Measurements from ENCODE around the gene TOMM5. TPM values are rescaled to one million over a fixed set of nuclear protein-coding genes. Genes with fewer than 3 reads are reported as not detected.

TOMM5 gene
- polyA plus RNA-seq (2012; ENCODE audit: insufficient read length, low read depth) = 128 TPM

- TF ChIP-seq REST (IDR thresholded peaks at IDR 0.05; ENCODE audit: insufficient read depth in 1 of 2, low read depth in 2 of 2, low read length in 2 of 2) (peak in 1 of 2 experiments; percentile 62; a peak in 2 of 4 replicates), SIN3A (IDR thresholded peaks at IDR 0.05; ENCODE audit: borderline replicate concordance, insufficient read depth, low read length) (peak; percentile 50; the same call in 1 of the 2 replicates), FOXP2 (optimal IDR thresholded peaks at IDR 0.05; ENCODE audit: borderline replicate concordance, extremely low read depth, extremely low read length, insufficient read depth) (peak; percentile 79), TAF1 (IDR thresholded peaks at IDR 0.05; ENCODE audit: borderline replicate concordance, insufficient read depth, low read length) (peak; percentile 85; the same call in 1 of the 2 replicates), POLR2AphosphoS5 (IDR thresholded peaks at IDR 0.05; ENCODE audit: low read depth, low read length) (peak; percentile 79; the same call in 1 of the 2 replicates)
Observed at GRCh38 chr9:37592108-37592951, at the start of gene TOMM5. Gene TOMM5 (minus strand): TSS chr9:37592597. CDS start chr9:37592532, 65 bp downstream.

- TF ChIP-seq REST (IDR thresholded peaks at IDR 0.05; ENCODE audit: insufficient read depth in 1 of 2, low read depth in 2 of 2, low read length in 2 of 2) (no peak), FOXP2 (optimal IDR thresholded peaks at IDR 0.05; ENCODE audit: borderline replicate concordance, extremely low read depth, extremely low read length, insufficient read depth) (no peak), SIN3A (IDR thresholded peaks at IDR 0.05; ENCODE audit: borderline replicate concordance, insufficient read depth, low read length) (no peak), TAF1 (IDR thresholded peaks at IDR 0.05; ENCODE audit: borderline replicate concordance, insufficient read depth, low read length) (no peak)
Observed at GRCh38 chr9:37641331-37641730, 48.9 kb upstream of the TOMM5 start.

GRCh38 chr9:37640246-37640645 lies 47.8 kb upstream of the TOMM5 start:
- TF ChIP-seq POLR2AphosphoS5 (IDR thresholded peaks at IDR 0.05; ENCODE audit: low read depth, low read length) (no peak), TAF1 (IDR thresholded peaks at IDR 0.05; ENCODE audit: borderline replicate concordance, insufficient read depth, low read length) (no peak), FOXP2 (optimal IDR thresholded peaks at IDR 0.05; ENCODE audit: borderline replicate concordance, extremely low read depth, extremely low read length, insufficient read depth) (no peak), REST (IDR thresholded peaks at IDR 0.05; ENCODE audit: insufficient read depth in 1 of 2, low read depth in 2 of 2, low read length in 2 of 2) (no peak), SIN3A (IDR thresholded peaks at IDR 0.05; ENCODE audit: borderline replicate concordance, insufficient read depth, low read length) (no peak)

GRCh38 chr9:37639841-37640240 lies 47.4 kb upstream of the TOMM5 start:
- TF ChIP-seq POLR2AphosphoS5 (IDR thresholded peaks at IDR 0.05; ENCODE audit: low read depth, low read length) = no peak
- TF ChIP-seq FOXP2 (optimal IDR thresholded peaks at IDR 0.05; ENCODE audit: borderline replicate concordance, extremely low read depth, extremely low read length, insufficient read depth) = no peak
- no peak for TF ChIP-seq TAF1 (IDR thresholded peaks at IDR 0.05; ENCODE audit: borderline replicate concordance, insufficient read depth, low read length)
- TF ChIP-seq REST (IDR thresholded peaks at IDR 0.05; ENCODE audit: insufficient read depth in 1 of 2, low read depth in 2 of 2, low read length in 2 of 2) = no peak
- no peak for TF ChIP-seq SIN3A (IDR thresholded peaks at IDR 0.05; ENCODE audit: borderline replicate concordance, insufficient read depth, low read length)

All from PFSK-1 (cell line).